Measurements from ENCODE around the gene TMEM53.

The TMEM53 gene

DNA sequence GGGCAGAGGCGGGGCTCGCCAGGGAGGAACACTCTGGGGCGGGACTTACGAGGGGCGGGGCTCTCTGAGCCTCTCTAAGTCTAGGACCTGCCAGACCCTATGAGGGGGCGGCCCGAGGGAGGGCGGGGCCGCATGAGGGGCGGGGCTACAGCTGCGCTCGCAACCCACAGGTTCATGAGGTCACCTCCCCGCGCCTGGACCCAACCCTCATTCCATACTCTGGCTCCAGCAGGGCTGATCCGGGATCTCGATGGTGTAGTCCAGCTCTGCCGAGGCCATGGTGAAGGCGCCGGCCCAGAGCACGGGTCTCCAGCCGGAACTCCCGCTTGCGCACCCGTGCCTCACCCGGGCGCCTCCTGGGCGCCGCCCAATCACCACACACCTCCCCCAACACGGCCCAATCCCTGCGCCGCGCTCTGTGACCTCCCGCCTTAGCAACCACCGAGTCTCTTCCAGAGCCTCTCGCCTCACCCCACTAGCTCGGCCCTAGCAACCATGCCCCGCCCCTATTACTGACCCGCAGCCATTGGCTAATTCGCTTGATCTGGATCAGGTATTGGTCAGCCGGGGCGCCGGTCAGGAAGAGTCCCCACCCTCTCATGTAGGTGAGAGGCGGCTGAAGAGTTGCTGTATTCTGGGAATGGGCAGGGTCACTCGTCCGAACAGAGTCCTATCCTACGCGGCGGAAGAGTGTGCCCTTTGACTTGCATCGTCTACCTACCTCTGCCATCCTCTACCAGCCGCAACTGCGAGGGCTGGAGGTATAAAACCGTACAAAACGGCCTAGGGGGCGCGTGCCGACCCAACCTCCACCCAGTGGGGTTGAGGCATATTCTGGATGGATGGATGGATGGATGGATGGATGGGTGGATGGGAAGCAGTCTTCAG lies at the start of gene TMEM53, which contains the start of gene ARMH1:
Gene TMEM53 (minus strand): TSS at position 369 of the 888 bp plus-strand sequence. CDS start 90 bp downstream, at position 279.
Gene ARMH1 (plus strand): TSS at position 602 of the 888 bp plus-strand sequence. CDS start 14,984 bp downstream, outside the sequence.
- Mint-ChIP-seq H3K9me3 (no peaks in the 10 kb centered on the region), H3K4me1 (peaks cover 16% of the 10 kb centered on the region), H3K4me3 (peak within 1 kb of the TSS; percentile 86), H3K27ac (peak within 1 kb of the TSS; percentile 94), H3K27me3 (no peaks in the 10 kb centered on the region), H3K36me3 (no peaks in the 10 kb centered on the region)
- ATAC-seq (ENCODE audit: low read depth) (peak; percentile 90), DNase-seq (ENCODE audit: low spot score in 2 of 2) (peak; percentile 98)

DNA sequence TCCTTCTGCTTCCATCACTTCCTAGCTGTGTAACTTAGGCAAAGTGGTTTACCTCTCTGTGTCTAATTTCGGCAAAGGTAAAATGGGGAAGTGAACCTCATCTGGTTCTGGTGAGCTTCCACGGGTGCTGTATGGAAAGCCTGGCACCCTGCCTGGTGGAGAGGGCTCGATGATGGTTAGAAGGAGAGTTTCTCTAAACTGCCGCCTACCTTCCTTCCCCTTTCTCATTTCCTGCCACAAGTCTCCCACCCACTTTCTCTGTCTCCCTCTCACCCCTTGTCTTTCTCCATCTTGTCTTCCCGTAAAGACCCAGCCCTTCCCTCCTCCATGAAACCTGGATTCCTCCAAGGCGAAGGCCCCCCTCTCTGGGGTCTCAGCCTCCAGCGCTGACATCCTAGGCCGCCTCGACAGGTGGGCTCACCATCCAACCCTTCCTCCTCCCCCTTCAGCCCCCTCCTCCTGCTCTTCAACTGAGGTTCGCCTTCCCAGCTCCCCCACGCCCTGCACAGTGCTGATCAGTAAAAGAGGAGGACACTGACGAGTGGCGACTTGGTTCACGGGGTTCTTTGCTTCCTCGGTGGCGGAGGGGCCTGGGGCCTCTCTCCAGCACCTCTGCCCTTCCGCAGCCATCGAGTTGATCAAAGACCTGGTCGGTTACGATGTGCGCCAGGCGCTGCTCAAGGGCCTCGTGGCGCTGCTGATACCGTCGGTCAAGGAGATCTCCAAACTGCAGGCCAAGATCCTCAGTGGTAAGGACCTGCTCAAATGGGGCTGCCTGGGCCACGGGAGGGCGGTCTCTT lies 49.4 kb upstream of the TMEM53 start:
- DNase-seq (ENCODE audit: low spot score in 2 of 2), result peak in 1 of 2 donors; percentile 55
- peak overlapping the region; percentile 89 for H3K27ac Mint-ChIP-seq

DNA sequence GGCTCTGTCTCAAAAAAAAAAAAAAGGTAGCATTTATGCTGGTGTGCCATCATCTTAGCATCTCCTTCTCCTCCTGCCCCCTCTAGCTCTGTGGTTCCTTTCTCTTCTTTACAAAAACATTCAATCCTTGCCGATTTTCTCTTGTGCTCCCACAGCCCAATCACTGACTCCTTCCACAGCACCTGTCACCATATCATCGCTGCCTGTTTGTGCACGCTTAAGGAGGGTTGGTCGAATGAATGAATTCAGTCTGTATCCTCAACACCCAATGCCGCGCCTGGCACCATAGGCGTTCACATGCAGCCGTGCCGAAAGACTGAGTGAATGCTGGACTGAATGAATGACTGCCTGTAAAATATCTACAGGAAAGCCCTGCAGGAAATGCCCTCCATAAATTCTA lies 48.8 kb upstream of the TMEM53 start:
- DNase-seq (ENCODE audit: low spot score in 2 of 2) (no peak), ATAC-seq (ENCODE audit: low read depth) (no peak)
- Mint-ChIP-seq H3K9me3 (no peaks in the 10 kb centered on the region), H3K27me3 (no peaks in the 10 kb centered on the region), H3K36me3 (no peaks in the 10 kb centered on the region), H3K4me1 (peaks cover 36% of the 10 kb centered on the region), H3K4me3 (peak overlapping the region; percentile 81), H3K27ac (peak overlapping the region; percentile 89)

More for the DNA sequence above, 49.4 kb upstream of the TMEM53 start:
- peak; percentile 44 for ATAC-seq (ENCODE audit: low read depth)
- H3K4me3 Mint-ChIP-seq, result peak overlapping the region; percentile 81
- H3K27me3 Mint-ChIP-seq, result no peaks in the 10 kb centered on the region
- H3K9me3 Mint-ChIP-seq, result no peaks in the 10 kb centered on the region
- peaks cover 35% of the 10 kb centered on the region for H3K4me1 Mint-ChIP-seq
- no peaks in the 10 kb centered on the region for H3K36me3 Mint-ChIP-seq

DNA sequence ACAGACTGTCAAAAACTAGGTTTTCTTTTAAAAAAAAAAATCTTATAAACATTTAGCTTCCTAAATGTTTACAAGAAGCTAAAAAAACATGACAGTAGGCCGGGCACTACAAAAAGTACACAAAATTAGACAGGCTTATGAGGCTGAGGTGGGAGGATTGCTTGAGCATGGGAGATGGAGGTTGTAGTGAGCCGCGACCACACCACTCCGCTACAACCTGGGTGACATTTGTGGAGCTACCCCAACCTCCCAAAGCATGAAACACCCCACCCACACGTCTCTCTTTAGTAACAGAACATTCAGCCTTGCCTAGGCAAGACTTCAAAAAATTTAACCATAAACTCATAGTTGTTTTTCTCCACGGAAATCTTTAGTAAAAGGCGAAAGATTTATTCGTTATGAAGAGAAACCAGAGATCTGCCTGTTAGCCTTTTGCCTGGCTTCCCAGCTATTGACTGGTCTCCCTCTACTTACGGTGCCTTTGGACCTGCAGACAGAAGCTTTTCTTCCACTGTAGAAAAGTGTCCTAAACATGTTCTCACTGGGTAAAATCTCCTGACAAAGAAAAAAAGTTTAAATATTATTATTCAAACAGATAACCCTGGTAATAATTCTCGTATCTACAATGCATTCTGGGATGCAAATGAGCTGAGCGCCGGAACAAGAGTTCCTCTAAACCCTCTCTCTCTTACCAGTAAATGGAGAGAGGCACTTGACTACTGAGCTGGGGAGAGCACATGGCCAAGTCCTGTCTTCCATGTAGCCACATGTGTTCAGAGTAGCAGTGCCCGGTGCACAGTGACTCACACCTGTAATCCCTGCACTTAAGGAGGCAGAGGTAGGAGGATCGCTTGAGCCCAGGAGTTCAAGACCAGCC lies 47.4 kb upstream of the TMEM53 start:
- peaks cover 39% of the 10 kb centered on the region for H3K4me1 Mint-ChIP-seq
- DNase-seq (ENCODE audit: low spot score in 2 of 2) (peak; percentile 68 to 83), ATAC-seq (ENCODE audit: low read depth) (peak; percentile 85)
- peak overlapping the region; percentile 60 for H3K4me3 Mint-ChIP-seq
- no peaks in the 10 kb centered on the region for H3K36me3 Mint-ChIP-seq
- H3K27me3 Mint-ChIP-seq, result no peaks in the 10 kb centered on the region
- peak overlapping the region; percentile 95 for H3K27ac Mint-ChIP-seq
- H3K9me3 Mint-ChIP-seq, result no peaks in the 10 kb centered on the region

DNA sequence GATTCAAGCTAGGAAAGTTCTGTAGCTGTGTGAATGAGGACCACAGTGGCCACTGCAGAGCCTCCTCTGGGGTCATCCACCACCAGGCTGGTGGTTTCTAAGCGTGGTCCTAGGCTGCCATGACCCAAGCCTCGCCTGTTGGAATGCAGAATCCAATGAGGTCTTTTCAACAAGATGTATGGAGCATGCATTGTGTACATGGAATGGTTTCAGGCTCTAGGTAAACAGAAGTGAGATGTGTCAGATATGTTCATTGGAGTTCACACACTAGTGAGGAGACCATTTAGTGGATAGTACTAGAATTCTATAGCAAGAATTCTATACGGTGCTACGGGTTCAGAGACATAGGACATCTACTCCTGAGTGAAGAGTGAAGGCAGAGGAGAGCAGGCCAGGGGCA lies 46.0 kb upstream of the TMEM53 start:
- Mint-ChIP-seq H3K4me1 (peaks cover 44% of the 10 kb centered on the region), H3K9me3 (no peaks in the 10 kb centered on the region), H3K4me3 (peak overlapping the region; percentile 36), H3K27ac (peak overlapping the region; percentile 95), H3K27me3 (no peaks in the 10 kb centered on the region), H3K36me3 (no peaks in the 10 kb centered on the region)
- DNase-seq (ENCODE audit: low spot score in 2 of 2) (no peak), ATAC-seq (ENCODE audit: low read depth) (no peak)

DNA sequence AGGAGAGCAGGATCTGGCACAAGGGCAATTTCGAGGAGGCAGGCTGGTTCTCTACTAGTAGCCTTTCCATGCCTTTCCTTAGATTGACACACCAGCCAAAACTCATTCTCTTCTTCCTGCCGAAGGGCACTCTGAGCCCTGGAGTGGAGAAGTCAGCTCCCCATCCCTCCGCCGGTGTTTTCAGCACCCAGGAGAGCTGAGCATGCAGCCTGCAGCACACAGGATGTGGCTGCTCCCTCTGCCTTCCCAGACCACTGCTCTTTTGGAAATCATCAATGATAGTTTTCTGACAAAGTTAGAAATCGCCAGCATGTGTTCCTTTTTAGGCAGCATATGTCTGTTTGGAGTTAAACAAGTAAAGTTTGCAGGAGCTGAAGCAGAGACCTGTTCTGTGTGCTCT lies 45.0 kb upstream of the TMEM53 start:
- H3K9me3 Mint-ChIP-seq, result no peaks in the 10 kb centered on the region
- H3K27me3 Mint-ChIP-seq, result no peaks in the 10 kb centered on the region
- no peak overlapping the region for H3K27ac Mint-ChIP-seq
- H3K4me1 Mint-ChIP-seq, result peaks cover 44% of the 10 kb centered on the region
- H3K36me3 Mint-ChIP-seq, result no peaks in the 10 kb centered on the region
- ATAC-seq (ENCODE audit: low read depth) (no peak), DNase-seq (ENCODE audit: low spot score in 2 of 2) (no peak)
- H3K4me3 Mint-ChIP-seq, result no peak overlapping the region

DNA sequence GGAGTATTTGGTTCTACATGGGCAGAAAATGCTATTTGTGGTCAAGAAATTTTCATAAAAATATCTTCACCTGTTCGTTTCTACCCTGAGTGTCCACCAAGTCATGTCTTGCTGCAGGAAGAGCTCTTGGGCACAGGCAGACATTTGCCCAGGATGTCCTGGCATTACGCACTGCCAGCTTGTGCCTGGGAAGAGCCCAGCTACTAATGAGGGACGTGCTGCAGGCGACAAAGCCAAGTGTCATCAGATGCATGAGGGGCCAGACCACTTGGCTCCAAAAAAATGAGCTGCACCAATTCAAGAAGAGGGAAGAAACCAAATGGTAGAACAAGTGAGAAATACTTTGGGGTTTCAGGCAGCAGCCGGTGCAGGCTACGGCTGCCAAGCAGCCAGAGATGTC lies 43.8 kb upstream of the TMEM53 start:
- no peaks in the 10 kb centered on the region for H3K36me3 Mint-ChIP-seq
- peaks cover 42% of the 10 kb centered on the region for H3K4me1 Mint-ChIP-seq
- H3K9me3 Mint-ChIP-seq, result no peaks in the 10 kb centered on the region
- no peak for DNase-seq (ENCODE audit: low spot score in 2 of 2)
- ATAC-seq (ENCODE audit: low read depth), result no peak
- no peaks in the 10 kb centered on the region for H3K27me3 Mint-ChIP-seq
- H3K4me3 Mint-ChIP-seq, result no peak overlapping the region
- H3K27ac Mint-ChIP-seq, result no peak overlapping the region

DNA sequence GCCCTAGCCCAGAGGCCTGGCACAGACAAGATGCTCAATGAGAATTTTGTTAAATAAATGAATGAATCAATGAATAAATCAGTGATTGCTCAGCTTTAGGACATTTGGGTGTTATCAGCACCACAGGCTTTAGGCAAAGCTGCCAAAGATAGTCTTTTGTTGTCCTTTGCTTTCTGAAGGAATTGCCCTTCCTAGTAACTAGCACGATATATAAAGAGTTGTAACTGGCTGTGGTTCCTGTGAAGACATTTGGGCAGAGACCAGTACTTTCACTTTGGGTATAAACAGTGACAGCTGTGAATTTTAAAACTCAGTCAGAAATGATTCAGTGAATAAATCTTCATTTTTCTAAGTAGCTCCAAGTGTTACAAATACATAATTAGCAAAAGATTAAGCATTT lies 43.4 kb upstream of the TMEM53 start:
- H3K27me3 Mint-ChIP-seq, result no peaks in the 10 kb centered on the region
- no peaks in the 10 kb centered on the region for H3K9me3 Mint-ChIP-seq
- H3K27ac Mint-ChIP-seq, result no peak overlapping the region
- peaks cover 41% of the 10 kb centered on the region for H3K4me1 Mint-ChIP-seq
- H3K4me3 Mint-ChIP-seq, result no peak overlapping the region
- DNase-seq (ENCODE audit: low spot score in 2 of 2) (no peak), ATAC-seq (ENCODE audit: low read depth) (no peak)
- no peaks in the 10 kb centered on the region for H3K36me3 Mint-ChIP-seq

DNA sequence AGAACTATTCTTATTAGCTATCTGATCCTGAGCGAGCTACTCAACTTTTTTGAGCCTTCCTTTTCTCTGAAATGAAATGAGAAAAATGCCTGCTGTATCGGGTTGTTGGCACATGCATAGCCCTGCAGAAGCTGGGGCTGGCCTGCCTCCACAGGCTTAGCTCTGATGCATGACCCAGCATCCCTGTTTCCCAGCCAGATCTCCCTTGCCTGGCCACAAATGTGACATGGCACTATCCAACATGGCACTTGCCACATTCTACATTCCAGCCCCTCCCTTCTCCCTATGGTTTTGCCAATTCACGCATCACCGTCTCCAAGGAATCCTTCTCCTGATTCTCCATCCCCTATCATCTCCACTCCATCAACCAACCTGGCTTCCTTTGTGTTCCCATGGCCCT lies 42.9 kb upstream of the TMEM53 start:
- H3K36me3 Mint-ChIP-seq, result no peaks in the 10 kb centered on the region
- peaks cover 41% of the 10 kb centered on the region for H3K4me1 Mint-ChIP-seq
- no peak for ATAC-seq (ENCODE audit: low read depth)
- H3K27me3 Mint-ChIP-seq, result no peaks in the 10 kb centered on the region
- H3K9me3 Mint-ChIP-seq, result no peaks in the 10 kb centered on the region
- no peak for DNase-seq (ENCODE audit: low spot score in 2 of 2)
- no peak overlapping the region for H3K4me3 Mint-ChIP-seq
- H3K27ac Mint-ChIP-seq, result no peak overlapping the region

DNA sequence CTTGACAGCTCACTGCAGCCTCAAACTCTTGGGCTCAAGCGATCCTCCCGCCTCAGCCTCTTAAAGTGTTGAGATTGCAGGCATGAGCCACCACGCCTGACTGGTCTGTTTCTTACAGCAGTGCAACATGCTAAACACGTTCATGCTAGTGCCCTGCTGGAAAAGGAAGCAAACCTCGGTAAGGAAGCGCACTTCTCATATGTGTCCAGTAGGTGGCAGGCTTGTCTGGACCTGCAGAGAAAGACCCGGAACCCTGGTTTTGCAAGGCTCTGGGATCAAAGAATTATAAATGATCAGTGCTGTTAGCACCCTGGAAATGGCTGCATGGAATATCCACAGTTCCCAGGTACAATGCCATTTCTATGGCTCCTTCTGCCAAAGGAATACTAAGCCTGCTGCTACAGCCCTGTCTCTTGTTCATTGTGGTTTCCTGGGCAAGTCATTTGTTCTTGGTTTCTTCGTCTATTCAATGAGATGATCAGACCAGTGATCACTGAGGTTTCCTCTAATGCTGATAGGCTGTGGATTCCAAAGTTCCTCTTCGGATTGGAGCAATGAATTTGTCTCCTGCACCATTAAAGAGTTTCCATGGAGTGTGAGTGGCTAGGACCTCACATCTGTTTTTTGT lies 40.8 kb upstream of the TMEM53 start:
- H3K4me1 Mint-ChIP-seq, result peaks cover 25% of the 10 kb centered on the region
- H3K27me3 Mint-ChIP-seq, result no peaks in the 10 kb centered on the region

DNA sequence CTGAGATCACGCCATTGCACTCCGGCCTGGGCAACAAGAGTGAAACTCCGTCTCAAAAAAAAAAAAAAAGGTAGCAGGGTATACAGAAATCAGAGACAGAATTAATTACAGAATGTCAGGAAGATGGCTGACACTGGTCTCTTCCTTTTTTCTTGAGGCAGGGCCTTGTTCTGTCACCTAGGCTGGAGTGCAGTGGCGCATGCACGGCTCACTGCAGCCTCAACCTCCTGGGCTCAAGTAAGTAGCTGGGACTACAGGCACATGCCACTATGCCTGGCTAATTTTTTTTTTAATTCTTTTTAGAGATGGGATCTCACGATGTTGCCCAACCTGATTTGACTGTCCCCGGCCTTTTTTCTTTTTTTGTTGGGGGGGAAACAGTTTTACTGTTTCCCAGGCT lies 40.3 kb upstream of the TMEM53 start:
- peak; percentile 52 for ATAC-seq (ENCODE audit: low read depth)
- H3K9me3 Mint-ChIP-seq, result no peaks in the 10 kb centered on the region

More for the DNA sequence above, 40.8 kb upstream of the TMEM53 start:
- Mint-ChIP-seq H3K9me3 (no peaks in the 10 kb centered on the region), H3K4me3 (peak overlapping the region; percentile 21), H3K36me3 (no peaks in the 10 kb centered on the region), H3K27ac (peak overlapping the region; percentile 47)
- ATAC-seq (ENCODE audit: low read depth), result peak; percentile 65
- peak; percentile 71 to 73 for DNase-seq (ENCODE audit: low spot score in 2 of 2)

DNA sequence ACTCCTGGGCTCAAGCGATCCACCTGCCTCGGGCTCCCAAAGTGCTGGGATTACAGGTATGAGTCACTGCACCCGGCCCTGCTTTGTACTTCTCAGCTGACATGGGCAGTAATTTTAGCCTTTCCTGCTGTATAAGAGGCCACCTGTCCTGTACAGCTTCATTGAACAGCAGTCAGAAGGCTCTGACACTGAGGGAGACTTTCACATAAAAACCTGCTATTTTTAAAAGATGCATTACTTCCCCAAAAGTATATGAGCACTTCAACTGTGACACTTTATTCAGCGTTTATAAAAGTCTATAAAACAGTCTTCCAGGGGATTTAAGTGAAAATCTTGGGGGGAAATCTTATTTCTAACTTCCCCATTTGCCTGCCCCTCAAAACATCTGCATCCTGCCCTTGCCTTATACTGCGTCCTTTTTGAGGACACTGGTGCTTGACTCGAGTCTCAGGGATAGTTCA lies 39.1 kb upstream of the TMEM53 start:
- Mint-ChIP-seq H3K4me3 (peak overlapping the region; percentile 61), H3K9me3 (no peaks in the 10 kb centered on the region), H3K4me1 (peaks cover 27% of the 10 kb centered on the region), H3K36me3 (no peaks in the 10 kb centered on the region), H3K27ac (peak overlapping the region; percentile 88), H3K27me3 (no peaks in the 10 kb centered on the region)
- no peak for DNase-seq (ENCODE audit: low spot score in 2 of 2)
- peak; percentile 55 for ATAC-seq (ENCODE audit: low read depth)

More for the DNA sequence above, 40.3 kb upstream of the TMEM53 start:
- no peak for DNase-seq (ENCODE audit: low spot score in 2 of 2)
- Mint-ChIP-seq H3K4me1 (peaks cover 25% of the 10 kb centered on the region), H3K27ac (peak overlapping the region; percentile 47), H3K36me3 (no peaks in the 10 kb centered on the region), H3K4me3 (peak overlapping the region; percentile 21), H3K27me3 (no peaks in the 10 kb centered on the region)

Data from memory B cell (primary cell).